Activated CD4-positive, alpha-beta T cell treated with anti-CD3 and anti-CD28 coated beads, Interleukin-2, amount 50 U/mL, for 48 hours (primary cell): ENCODE results near the gene NOL12.
"Not testable (repeated sequence)": the region's sequence is repeated elsewhere in the genome, so short reads cannot be mapped to it uniquely, and the experiment has no call there.

Experiments used
- DNase-seq, 2 experiments: peaks; one replicate each; pipeline ENCODE4 v3.0.0-alpha.2; 2020

The NOL12 gene

GRCh38 chr22:37681001-37681424 is 5.1 kb upstream of the NOL12 start:
- no peak for DNase-seq

GRCh38 chr22:37681556-37682049 is 4.5 kb upstream of the NOL12 start:
- peak; percentile 76 to 85 for DNase-seq

GRCh38 chr22:37684803-37685615 is 1.1 kb upstream of the NOL12 start:
- no peak for DNase-seq

DNA sequence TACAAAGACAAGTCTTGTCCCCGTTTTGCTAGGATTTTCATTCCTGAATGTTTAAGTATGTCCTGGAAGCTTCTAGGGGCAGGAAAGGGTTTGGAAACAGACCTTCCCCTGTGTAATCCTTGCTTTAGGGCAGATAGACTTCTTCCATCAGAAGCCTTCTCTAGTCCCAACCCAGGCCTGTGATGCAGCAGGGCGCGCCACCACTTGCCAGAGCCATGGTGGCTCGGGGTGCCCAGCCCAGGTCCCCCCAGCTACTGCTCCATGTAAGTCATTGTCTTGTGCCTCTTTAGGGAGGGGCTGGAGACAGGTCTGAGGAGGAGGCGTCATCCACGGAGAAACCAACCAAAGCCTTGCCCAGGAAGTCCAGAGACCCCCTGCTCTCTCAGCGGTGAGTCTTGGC is 4.3 kb downstream of the NOL12 start:
- no peak for DNase-seq

- DNase-seq, result no peak
These were observed 4.9 kb downstream of the NOL12 start for GRCh38 chr22:37690901-37691504.

- no peak for DNase-seq
These were observed 6.6 kb downstream of the NOL12 start for GRCh38 chr22:37692627-37693285.

GRCh38 chr22:37694131-37694530 is 8.0 kb downstream of the NOL12 start:
- DNase-seq, result not testable (repeated sequence)

DNA sequence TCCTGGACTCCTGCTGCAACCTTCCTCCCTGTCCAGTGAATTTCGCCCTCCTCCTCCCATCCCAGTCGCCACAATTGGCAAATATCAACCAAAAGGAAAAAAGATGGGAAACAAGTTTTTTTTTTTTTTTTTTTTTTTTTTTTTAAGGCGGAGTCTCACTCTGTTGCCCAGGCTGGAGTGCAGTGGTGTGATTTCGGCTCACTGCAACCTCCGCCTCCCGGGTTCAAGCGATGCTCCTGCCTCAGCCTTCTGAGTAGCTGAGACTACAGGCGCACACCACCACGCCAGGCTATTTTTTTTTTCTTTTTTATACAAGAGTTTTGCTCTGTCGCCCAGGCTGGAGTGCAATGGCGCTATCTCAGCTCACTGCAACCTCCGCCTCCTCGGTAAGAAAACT is 10.1 kb downstream of the NOL12 start:
- DNase-seq, result not testable (repeated sequence)

GRCh38 chr22:37696657-37697537 is 10.8 kb downstream of the NOL12 start, which contains the start of gene TRIOBP:
Gene TRIOBP, plus strand, starts transcription at chr22:37697048. Its CDS starts 4,318 bp downstream, at chr22:37701366.
- peak; percentile 91 to 94 for DNase-seq

DNA sequence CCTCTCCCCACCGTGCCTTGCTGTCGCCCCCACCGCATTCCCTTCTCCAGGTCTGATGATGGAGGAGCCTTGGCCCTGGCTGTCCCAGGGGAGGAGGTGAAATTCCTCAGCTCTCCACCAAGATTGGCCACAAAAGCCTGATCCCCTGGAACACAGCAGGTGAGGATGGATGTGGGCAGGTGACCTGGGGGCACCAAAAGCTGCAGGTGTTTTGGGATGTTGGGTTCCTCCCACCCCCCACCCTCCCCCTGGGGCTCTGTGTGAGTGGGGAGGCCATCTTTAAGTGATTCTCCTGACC is 11.3 kb downstream of the NOL12 start:
- DNase-seq, result no peak

DNA sequence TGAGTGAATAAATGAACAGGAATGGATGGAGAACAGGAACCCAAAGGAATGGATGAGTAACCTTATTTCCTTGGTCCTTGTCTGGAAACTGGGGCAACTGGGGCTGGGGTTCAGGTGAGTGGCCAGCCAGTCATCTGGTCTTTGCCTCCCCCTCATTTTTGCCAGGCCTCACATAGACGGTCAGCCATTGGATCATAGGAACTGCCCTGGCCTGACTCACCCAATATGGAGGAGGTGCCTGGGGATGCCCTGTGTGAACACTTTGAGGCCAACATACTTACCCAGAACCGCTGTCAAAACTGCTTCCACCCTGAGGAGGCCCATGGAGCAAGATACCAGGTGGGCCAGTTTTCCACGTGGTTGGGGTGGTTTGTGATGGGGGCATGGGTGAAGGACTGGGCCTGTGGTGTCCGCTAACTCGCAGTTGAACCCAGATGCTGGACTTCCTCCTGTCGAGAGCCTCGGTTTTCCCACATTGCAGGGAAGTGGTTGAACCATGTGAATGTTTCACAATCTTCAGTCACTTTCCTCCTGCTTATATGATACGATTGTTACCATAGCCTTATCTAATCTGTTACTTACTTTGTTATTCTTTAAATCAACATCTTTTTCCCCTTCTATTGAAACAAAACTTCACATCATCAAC is 15.1 kb downstream of the NOL12 start:
- DNase-seq, result no peak

DNA sequence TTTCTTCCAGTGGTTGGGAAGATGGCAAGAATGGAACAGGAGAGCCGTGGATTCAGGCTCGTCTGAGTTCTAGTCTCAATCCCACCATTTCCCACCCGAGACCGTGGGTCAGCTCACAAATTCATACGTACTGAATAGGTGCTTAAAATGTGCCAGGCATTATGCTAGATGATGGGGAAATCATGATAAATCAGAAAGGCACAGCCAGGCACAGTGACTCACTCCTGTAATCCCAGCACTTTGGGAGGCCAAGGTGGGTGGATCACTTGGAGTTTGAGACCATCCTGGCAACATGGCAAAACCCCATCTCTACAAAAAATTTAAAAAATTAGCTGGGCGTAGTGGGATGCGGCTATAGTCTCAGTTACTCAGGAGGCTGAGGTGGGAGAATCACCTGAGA is 17.8 kb downstream of the NOL12 start:
- DNase-seq, result no peak

DNA sequence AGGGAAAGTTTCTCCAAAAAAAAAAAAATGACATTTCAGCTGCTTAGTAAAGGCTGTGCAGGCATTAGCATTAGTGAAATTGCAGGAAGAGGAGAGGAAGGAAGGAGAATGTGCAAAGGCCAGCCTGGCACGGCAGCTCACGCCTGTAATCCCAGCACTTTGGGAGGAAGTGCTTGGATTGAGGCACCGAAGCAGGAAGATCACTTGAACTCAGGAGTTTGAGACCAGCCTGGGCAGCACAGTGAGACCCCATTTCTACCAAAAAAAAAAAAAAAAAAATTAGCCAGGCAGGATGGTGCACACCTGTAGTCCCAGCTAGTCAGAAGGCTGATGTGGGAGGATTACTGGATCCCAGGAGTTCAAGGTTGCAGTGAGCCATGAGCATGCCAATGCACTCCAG is 18.5 kb downstream of the NOL12 start:
- DNase-seq, result no peak

- DNase-seq, result no peak
These were observed 19.1 kb downstream of the NOL12 start for GRCh38 chr22:37705205-37705604.

- DNase-seq, result no peak
These were observed 22.7 kb downstream of the NOL12 start for GRCh38 chr22:37708580-37709444.

DNA sequence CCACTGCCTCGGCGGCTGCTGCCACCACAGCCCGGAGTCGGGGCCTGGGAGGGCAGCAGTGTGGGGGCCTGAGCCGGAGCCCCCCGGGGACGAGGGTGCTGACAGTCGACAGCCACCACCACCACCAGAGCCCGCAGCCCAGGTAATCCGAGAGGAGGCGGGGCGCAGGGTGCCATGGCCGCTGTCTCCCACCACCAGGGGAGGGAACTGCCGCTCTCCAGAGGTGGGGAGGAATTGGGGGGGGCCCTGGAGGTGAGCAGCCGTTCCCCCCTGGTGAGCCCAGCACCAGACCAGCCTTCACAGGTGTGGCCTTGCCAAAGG is 23.3 kb downstream of the NOL12 start:
- no peak for DNase-seq

GRCh38 chr22:37710675-37711074 is 24.5 kb downstream of the NOL12 start:
- DNase-seq, result no peak

- DNase-seq, result no peak
These were observed 25.3 kb downstream of the NOL12 start for GRCh38 chr22:37711490-37711889.

- DNase-seq, result no peak
These were observed 27.6 kb downstream of the NOL12 start for GRCh38 chr22:37713761-37714160.

- DNase-seq, result no peak
These were observed 28.5 kb downstream of the NOL12 start for GRCh38 chr22:37714634-37715033.

GRCh38 chr22:37715760-37716159 is 29.6 kb downstream of the NOL12 start:
- no peak for DNase-seq

- no peak for DNase-seq
These were observed 30.6 kb downstream of the NOL12 start for GRCh38 chr22:37716708-37717107.
